Lung (tissue), 12 donors: ENCODE data around the gene PPTC7. TPM values are rescaled to one million over a fixed set of nuclear protein-coding genes. Genes with fewer than 3 reads are reported as not detected.

ENCODE experiments used
- ATAC-seq: fragments of 200-7000 bp; cut with Tn5 transposase; one replicate; pipeline ENCODE4 v1.9.1; 2020; ENCODE audit warnings: moderate number of reproducible peaks; ENCODE audit not compliant: insufficient read depth, low FRiP score
- DNase-seq, 3 donors: peaks; one replicate each; pipeline ENCODE4 v3.0.0-alpha.2; 2013 to 2017
- H3K27ac ChIP-seq, 2 donors: one replicate each; pipeline ENCODE4 v1.5.1; 2013; ENCODE audit warnings: mild to moderate bottlenecking in 2 of 2, moderate library complexity in 2 of 2, control low read depth in 1 of 2, inconsistent platforms in 1 of 2, low read depth in 1 of 2, low read length in 1 of 2
- H3K27me3 ChIP-seq, 3 donors: one replicate each; pipeline ENCODE4 v1.5.1; 2013; ENCODE audit warnings: low read length in 2 of 3; ENCODE audit not compliant: control insufficient read depth in 3 of 3, insufficient read depth in 3 of 3
- H3K36me3 ChIP-seq, 4 donors: one replicate each; pipeline ENCODE4 v1.5.1; 2013; ENCODE audit warnings: low read length in 4 of 4, mild to moderate bottlenecking in 1 of 4, moderate library complexity in 1 of 4; ENCODE audit not compliant: control insufficient read depth in 4 of 4, insufficient read depth in 4 of 4
- H3K4me1 ChIP-seq, 5 donors: one replicate each; pipeline ENCODE4 v1.5.1; 2013; ENCODE audit warnings: low read length in 5 of 5, mild to moderate bottlenecking in 2 of 5, moderate library complexity in 1 of 5; ENCODE audit not compliant: control insufficient read depth in 5 of 5, insufficient read depth in 5 of 5
- H3K4me3 ChIP-seq: one replicate; pipeline ENCODE4 v1.5.1; 2013; ENCODE audit warnings: mild to moderate bottlenecking, control low read depth, moderate library complexity
- H3K9ac ChIP-seq, 2 donors: one replicate each; pipeline ENCODE4 v1.5.1; 2013; ENCODE audit warnings: low read length in 2 of 2, control low read depth in 1 of 2; ENCODE audit not compliant: insufficient read depth in 1 of 2
- H3K9me3 ChIP-seq, 4 donors: one replicate each; pipeline ENCODE4 v1.5.1; 2013; ENCODE audit warnings: low read length in 3 of 4, mild to moderate bottlenecking in 1 of 4, moderate library complexity in 1 of 4; ENCODE audit not compliant: control insufficient read depth in 4 of 4, insufficient read depth in 3 of 4
- WGBS, 2 donors: extraction: QIAGEN DNeasy Blood & Tissue Kit; methylation state at CpG; one replicate each; pipeline ENCODE4 v1.1.7; 2013; 5-methylcytosine and 5-hydroxymethylcytosine counted together
- polyA plus RNA-seq, 2 donors: library from polyadenylated mRNA; stranded (reverse); fragments of 200-250 nt; gene quantifications; one replicate each; pipeline ENCODE4 v1.2.1, GENCODE V29; 2013
- total RNA-seq, 2 donors: library from RNA; depleted of rRNA in 1 of 2; stranded (reverse); fragments of >200 nt in 1 of 2; gene quantifications; one replicate each; pipeline ENCODE4 v1.2.1, GENCODE V29; 2014 to 2021
- TF ChIP-seq, protein P1 (sequence below): IDR thresholded peaks from 2 replicates; pipeline ENCODE4 v1.5.1; 2012; ENCODE audit warnings: mild to moderate bottlenecking; ENCODE audit errors: control extremely low read depth, extremely low read depth
- donor health status: control.
- donor health status: control.
- donor health status: Bipolar disorder and iron deficiency.
- donor health status: healthy.
- donor health status: DM: yes; HTN: yes; CAD: no.

The PPTC7 gene
- total and polyA plus RNA-seq, 4 donors: 7.1 to 23.4 (median 19.3) TPM

DNA sequence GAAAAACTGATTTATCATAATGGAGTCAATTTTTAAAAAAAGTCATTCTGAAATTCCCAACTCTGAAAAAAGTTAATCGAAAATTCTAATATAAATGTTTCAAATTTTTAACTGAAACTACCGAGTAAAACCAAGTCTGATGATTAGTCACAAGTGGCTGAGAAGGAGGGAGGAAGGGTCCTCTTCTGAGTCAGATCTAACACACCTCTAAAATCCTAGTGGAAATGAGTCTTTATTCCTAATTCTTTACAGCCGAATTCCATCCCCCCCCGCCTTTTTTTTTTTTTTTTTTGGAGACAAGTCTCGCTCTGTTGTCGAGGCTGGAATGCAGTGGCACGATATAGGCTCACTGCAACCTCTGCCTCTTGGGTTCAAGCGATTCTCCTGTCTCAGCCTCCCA lies 43.1 kb downstream of the PPTC7 start:
- DNase-seq (no peak), ATAC-seq (no peak)
- WGBS, 2 donors: 93 to 96% methylated on average over 8 of the region's 8 CpGs
- no peak overlapping the region for H3K4me3 ChIP-seq
- H3K36me3 ChIP-seq: peaks cover 13 to 26% (median 18%) of the 10 kb centered on the region in 4 donors
- no peaks in the 10 kb centered on the region for H3K27me3 ChIP-seq
- TF ChIP-seq, protein P1, sequence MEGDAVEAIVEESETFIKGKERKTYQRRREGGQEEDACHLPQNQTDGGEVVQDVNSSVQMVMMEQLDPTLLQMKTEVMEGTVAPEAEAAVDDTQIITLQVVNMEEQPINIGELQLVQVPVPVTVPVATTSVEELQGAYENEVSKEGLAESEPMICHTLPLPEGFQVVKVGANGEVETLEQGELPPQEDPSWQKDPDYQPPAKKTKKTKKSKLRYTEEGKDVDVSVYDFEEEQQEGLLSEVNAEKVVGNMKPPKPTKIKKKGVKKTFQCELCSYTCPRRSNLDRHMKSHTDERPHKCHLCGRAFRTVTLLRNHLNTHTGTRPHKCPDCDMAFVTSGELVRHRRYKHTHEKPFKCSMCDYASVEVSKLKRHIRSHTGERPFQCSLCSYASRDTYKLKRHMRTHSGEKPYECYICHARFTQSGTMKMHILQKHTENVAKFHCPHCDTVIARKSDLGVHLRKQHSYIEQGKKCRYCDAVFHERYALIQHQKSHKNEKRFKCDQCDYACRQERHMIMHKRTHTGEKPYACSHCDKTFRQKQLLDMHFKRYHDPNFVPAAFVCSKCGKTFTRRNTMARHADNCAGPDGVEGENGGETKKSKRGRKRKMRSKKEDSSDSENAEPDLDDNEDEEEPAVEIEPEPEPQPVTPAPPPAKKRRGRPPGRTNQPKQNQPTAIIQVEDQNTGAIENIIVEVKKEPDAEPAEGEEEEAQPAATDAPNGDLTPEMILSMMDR: no peak
- no peak overlapping the region for H3K9ac ChIP-seq
- peaks cover 0 to 21% (median 8%) of the 10 kb centered on the region in 5 donors for H3K4me1 ChIP-seq
- peaks cover 0 to 3% (median 0%) of the 10 kb centered on the region in 4 donors for H3K9me3 ChIP-seq
- no peak overlapping the region for H3K27ac ChIP-seq

DNA sequence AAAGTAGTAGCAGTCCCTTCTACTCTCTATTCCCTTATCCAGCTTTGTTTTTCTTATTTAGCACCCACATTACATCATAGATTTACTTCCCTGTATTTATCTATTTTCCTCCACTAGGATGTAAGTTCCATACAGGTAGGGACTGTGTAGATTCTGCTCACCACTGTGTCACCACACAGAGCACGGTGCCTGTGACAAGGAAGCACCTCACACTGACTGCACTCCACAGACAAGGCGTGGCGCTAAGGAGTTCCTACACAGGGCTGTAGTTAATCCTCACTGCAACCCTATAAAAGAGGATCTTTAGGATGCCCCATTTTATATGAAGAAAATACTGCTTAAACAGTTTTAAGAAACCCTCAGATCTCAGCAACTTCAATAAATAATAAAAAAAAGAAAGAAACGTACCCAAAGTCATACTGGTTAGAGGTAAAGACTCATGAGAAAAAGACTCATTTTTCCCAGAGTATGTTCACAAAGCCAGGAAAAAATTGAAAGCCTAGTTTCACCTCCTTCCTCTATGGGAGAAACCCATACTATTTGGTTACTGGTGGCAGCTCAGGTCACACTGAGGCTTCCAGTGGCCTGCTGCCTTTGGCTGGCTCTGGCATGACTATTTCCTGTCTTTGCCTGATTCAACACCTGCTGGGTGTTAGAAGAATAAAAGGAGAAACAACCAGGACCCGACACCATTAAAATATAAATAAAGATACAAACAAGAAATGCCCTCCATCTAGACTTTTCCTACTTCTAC lies 44.1 kb downstream of the PPTC7 start:
- H3K9ac ChIP-seq: no peak overlapping the region
- TF ChIP-seq, protein P1: no peak
- ATAC-seq: no peak

DNA sequence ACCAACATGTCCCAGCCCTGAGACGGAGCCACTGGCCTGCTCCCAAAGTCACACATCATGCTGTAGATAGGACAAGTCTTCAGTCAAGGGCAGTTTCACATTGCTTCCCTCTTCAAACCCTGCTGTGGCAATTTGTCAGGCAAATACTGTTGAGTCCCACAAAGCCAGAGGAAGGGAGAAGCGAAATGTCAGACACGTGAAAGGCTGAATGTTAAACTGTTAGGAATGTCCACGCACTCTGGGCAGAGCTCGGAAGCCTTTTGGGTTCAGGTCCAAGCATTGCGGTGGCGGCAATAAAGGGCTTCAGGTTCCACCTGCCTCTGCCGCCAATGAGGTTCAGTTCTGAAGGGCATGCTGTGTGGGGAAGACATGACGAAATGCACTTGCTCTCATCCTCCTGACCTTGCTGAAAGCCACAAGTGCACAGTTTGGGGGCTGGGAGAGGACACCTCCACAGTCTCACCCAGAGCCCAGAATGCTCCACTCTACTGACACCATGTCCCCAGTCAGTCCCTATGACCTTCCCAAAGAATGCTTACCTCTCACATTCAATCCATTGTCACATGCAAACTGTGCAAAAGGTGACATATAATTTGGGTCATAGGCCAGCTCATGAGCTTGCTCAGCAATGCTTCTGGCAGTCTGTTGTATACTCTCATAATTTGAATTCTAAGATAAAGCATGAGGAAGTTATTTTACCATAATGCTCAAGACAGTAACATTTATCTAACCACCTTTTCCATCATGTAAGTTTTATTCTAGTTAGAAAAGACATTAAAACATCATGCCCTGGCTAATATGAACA lies 45.3 kb downstream of the PPTC7 start:
- no peak overlapping the region for H3K9ac ChIP-seq
- H3K27me3 ChIP-seq: no peaks in the 10 kb centered on the region
- no peak overlapping the region for H3K4me3 ChIP-seq
- TF ChIP-seq, protein P1: no peak
- 62 to 85% methylated on average over 9 of the region's 9 CpGs for WGBS, 2 donors
- DNase-seq: peak in 1 of 3 donors; percentile 23
- peak overlapping the region; percentile 68 to 71 for H3K27ac ChIP-seq
- peaks cover 0 to 19% (median 0%) of the 10 kb centered on the region in 5 donors for H3K4me1 ChIP-seq
- peaks cover 17 to 26% (median 19%) of the 10 kb centered on the region in 4 donors for H3K36me3 ChIP-seq
- H3K9me3 ChIP-seq: peaks cover 0 to 3% (median 0%) of the 10 kb centered on the region in 4 donors
- peak; percentile 73 for ATAC-seq

More for the DNA sequence above, 44.1 kb downstream of the PPTC7 start:
- Histone ChIP-seq H3K27ac (peak overlapping the region in 1 of 2 donors; percentile 71), H3K4me3 (no peak overlapping the region), H3K36me3 (peaks cover 15 to 26% (median 19%) of the 10 kb centered on the region in 4 donors), H3K27me3 (no peaks in the 10 kb centered on the region), H3K4me1 (peaks cover 0 to 21% (median 8%) of the 10 kb centered on the region in 5 donors), H3K9me3 (peaks cover 0 to 3% (median 0%) of the 10 kb centered on the region in 4 donors)
- no peak for DNase-seq
- WGBS, 2 donors: 90 to 92% methylated on average over 5 of the region's 5 CpGs
